Prostate gland (tissue), 2 donors: ENCODE data around the gene IFIT3. TPM values are rescaled to one million over a fixed set of nuclear protein-coding genes. Genes with fewer than 3 reads are reported as not detected.

Experiments
- DNase-seq: peaks from one replicate; pipeline ENCODE4 v3.0.0-alpha.2; 2019; ENCODE audit warnings: low spot score
- H3K27ac ChIP-seq, 2 donors: fragments of 200-600 bp; sonication (generic); 2 replicates each; pipeline ENCODE4 v1.5.1; 2017 to 2019
- H3K27me3 ChIP-seq: fragments of 200-600 bp; sonication (generic); replicated peaks from 2 replicates; pipeline ENCODE4 v1.5.1; 2019; ENCODE audit not compliant: insufficient read depth
- H3K36me3 ChIP-seq, 2 donors: fragments of 200-600 bp; sonication (generic); 1 replicate in 1 of 2; 2 replicates in 1 of 2; pipeline versions ENCODE4 v1.5.1 to v1.8.1; 2017 to 2019
- H3K4me1 ChIP-seq: fragments of 200-600 bp; sonication (generic); replicated peaks from 2 replicates; pipeline ENCODE4 v1.5.1; 2019
- H3K4me3 ChIP-seq, 2 donors: fragments of 200-600 bp; sonication (generic); 2 replicates each; pipeline ENCODE4 v1.5.1; 2017 to 2019
- H3K9me3 ChIP-seq: fragments of 200-600 bp; sonication (generic); 2 replicates; pipeline ENCODE4 v1.5.1; 2017
- CTCF ChIP-seq, 4 experiments: fragments of 200-600 bp in 2 of 4; fragments of 450-650 bp in 2 of 4; sonication (generic) in 2 of 4; IDR thresholded peaks; 1 replicate in 3 of 4; 2 replicates in 1 of 4; pipeline ENCODE4 v1.5.1; 2016 to 2019; ENCODE audit warnings: antibody characterized with exemption in 4 of 4, mild to moderate bottlenecking in 2 of 4, moderate library complexity in 2 of 4
- POLR2A ChIP-seq: fragments of 450-650 bp; IDR thresholded peaks from one replicate; pipeline ENCODE4 v1.6.1; 2016; ENCODE audit warnings: antibody characterized with exemption, mild to moderate bottlenecking
- POLR2AphosphoS5 ChIP-seq: sonication (generic); formaldehyde crosslinking; IDR thresholded peaks from one replicate; pipeline ENCODE4 v1.6.1; 2017; ENCODE audit warnings: antibody characterized with exemption
- WGBS: methylation state at CpG from one replicate; pipeline ENCODE4 v1.1.5; 2018; 5-methylcytosine and 5-hydroxymethylcytosine counted together
- intact Hi-C: fragments of 100-400 bp; cut with DNase I; formaldehyde crosslinking; loops from one replicate; pipeline ENCODE4 v1.14.2; 2022
- total RNA-seq, 2 donors: library from RNA; depleted of rRNA; stranded (reverse); fragments of >200 nt; gene quantifications; one replicate each; pipeline ENCODE4 v1.1.0, GENCODE V29; 2016

Gene IFIT3
- total RNA-seq, 2 donors from 2014 or later, result 6.4 to 9.5 TPM

GRCh38 chr10:89304026-89304425 is 23.8 kb upstream of the IFIT3 start:
- H3K27me3 ChIP-seq, result no peaks in the 10 kb centered on the region
- H3K4me1 ChIP-seq, result peaks cover 4% of the 10 kb centered on the region
- intact Hi-C loops, result no loop called here
- no peak overlapping the region for H3K27ac ChIP-seq
- H3K36me3 ChIP-seq, result no peaks in the 10 kb centered on the region
- DNase-seq, result no peak
- TF ChIP-seq CTCF (IDR thresholded peaks at IDR 0.05) (no peak), POLR2AphosphoS5 (no peak), POLR2A (no peak)
- H3K9me3 ChIP-seq, result no peaks in the 10 kb centered on the region
- 84% methylated on average over 4 of the region's 4 CpGs for WGBS
- H3K4me3 ChIP-seq, result no peak overlapping the region

GRCh38 chr10:89304446-89304845 is 23.4 kb upstream of the IFIT3 start:
- intact Hi-C loops, result no loop called here
- no peak for TF ChIP-seq POLR2AphosphoS5
- no peak for TF ChIP-seq POLR2A
- H3K36me3 ChIP-seq, result no peaks in the 10 kb centered on the region
- H3K27ac ChIP-seq, result no peak overlapping the region
- no peaks in the 10 kb centered on the region for H3K27me3 ChIP-seq
- H3K9me3 ChIP-seq, result no peaks in the 10 kb centered on the region
- H3K4me3 ChIP-seq, result no peak overlapping the region
- 96% methylated on average over 2 of the region's 2 CpGs for WGBS
- H3K4me1 ChIP-seq, result peaks cover 4% of the 10 kb centered on the region
- DNase-seq, result no peak

GRCh38 chr10:89304925-89305324 is 22.9 kb upstream of the IFIT3 start:
- Histone ChIP-seq H3K9me3 (no peaks in the 10 kb centered on the region), H3K4me3 (no peak overlapping the region), H3K4me1 (peaks cover 4% of the 10 kb centered on the region), H3K36me3 (no peaks in the 10 kb centered on the region), H3K27me3 (no peaks in the 10 kb centered on the region), H3K27ac (no peak overlapping the region)
- intact Hi-C loops, result no loop called here
- no peak for TF ChIP-seq POLR2A
- TF ChIP-seq CTCF (IDR thresholded peaks at IDR 0.05), result no peak
- no peak for TF ChIP-seq POLR2AphosphoS5
- no peak for DNase-seq

GRCh38 chr10:89305766-89306433 is 21.9 kb upstream of the IFIT3 start:
- Histone ChIP-seq H3K27ac (no peak overlapping the region), H3K27me3 (no peaks in the 10 kb centered on the region), H3K36me3 (no peaks in the 10 kb centered on the region), H3K9me3 (no peaks in the 10 kb centered on the region), H3K4me1 (peaks cover 4% of the 10 kb centered on the region), H3K4me3 (no peak overlapping the region)
- intact Hi-C loops, result no loop called here
- no peak for TF ChIP-seq POLR2A
- TF ChIP-seq POLR2AphosphoS5, result no peak
- no peak for TF ChIP-seq CTCF (IDR thresholded peaks at IDR 0.05)
- WGBS, result 84% methylated on average over 9 of the region's 9 CpGs
- no peak for DNase-seq

GRCh38 chr10:89306434-89307268 is 21.1 kb upstream of the IFIT3 start:
- WGBS, result 86% methylated on average over 13 of the region's 13 CpGs
- no peak overlapping the region for H3K4me3 ChIP-seq
- H3K27me3 ChIP-seq, result no peaks in the 10 kb centered on the region
- intact Hi-C loops, result no loop called here
- no peak for DNase-seq
- TF ChIP-seq POLR2AphosphoS5 (no peak), CTCF (IDR thresholded peaks at IDR 0.05) (no peak), POLR2A (no peak)
- no peaks in the 10 kb centered on the region for H3K4me1 ChIP-seq
- H3K9me3 ChIP-seq, result no peaks in the 10 kb centered on the region
- H3K36me3 ChIP-seq, result no peaks in the 10 kb centered on the region
- no peak overlapping the region for H3K27ac ChIP-seq
